GM12873 (cell line): ENCODE data around the gene CAPRIN2.

ENCODE experiments used
- CTCF ChIP-seq: IDR thresholded peaks from 2 replicates; pipeline ENCODE4 v1.5.1; 2012; ENCODE audit warnings: low read depth, mild to moderate bottlenecking, moderate library complexity, low read length, control low read depth; ENCODE audit not compliant: insufficient read depth; ENCODE audit errors: missing control alignments

Gene CAPRIN2

GRCh38 chr12:30752255-30752654 lies 2.5 kb downstream of the CAPRIN2 start:
- TF ChIP-seq CTCF: no peak

GRCh38 chr12:30748147-30748546 lies 6.6 kb downstream of the CAPRIN2 start:
- no peak for TF ChIP-seq CTCF

- TF ChIP-seq CTCF: no peak
These were observed 8.6 kb downstream of the CAPRIN2 start for GRCh38 chr12:30746190-30746589.

GRCh38 chr12:30744321-30744720 lies 10.4 kb downstream of the CAPRIN2 start:
- no peak for TF ChIP-seq CTCF

DNA sequence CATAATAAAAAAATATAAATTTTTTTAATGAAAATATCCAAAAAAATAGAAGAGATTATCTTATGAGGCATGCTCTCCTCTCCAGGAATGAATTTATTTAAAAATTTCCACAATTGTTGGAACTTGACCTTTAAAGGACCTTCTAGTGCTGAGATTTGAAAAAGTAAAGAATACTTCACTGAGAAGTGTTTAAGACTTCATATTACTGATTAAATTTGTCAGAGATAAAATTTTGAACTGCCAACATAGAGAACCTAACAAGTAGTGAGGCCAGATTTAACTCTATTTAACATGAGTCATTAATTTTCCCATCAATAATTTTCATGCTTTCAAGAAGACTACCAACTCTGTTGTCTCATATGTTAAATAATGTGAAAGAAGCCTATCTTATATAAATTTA lies 14.5 kb downstream of the CAPRIN2 start:
- TF ChIP-seq CTCF: no peak

DNA sequence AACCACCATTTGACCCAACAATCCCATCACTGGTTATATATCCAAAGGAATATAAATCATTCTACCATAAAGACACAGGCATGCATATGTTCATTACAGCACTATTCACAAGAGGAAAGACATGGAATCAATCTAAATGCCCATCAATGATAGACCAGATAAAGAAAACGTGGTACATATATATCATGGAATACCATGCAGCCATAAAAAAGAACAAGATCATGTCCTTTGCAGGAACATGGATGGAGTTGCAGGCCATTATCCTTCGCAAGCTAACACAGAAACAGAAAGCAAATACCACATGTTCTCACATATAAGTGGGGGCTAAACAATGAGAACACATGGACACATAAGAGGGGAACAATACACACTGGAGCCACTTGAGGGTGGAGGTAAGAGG lies 15.7 kb downstream of the CAPRIN2 start:
- no peak for TF ChIP-seq CTCF

DNA sequence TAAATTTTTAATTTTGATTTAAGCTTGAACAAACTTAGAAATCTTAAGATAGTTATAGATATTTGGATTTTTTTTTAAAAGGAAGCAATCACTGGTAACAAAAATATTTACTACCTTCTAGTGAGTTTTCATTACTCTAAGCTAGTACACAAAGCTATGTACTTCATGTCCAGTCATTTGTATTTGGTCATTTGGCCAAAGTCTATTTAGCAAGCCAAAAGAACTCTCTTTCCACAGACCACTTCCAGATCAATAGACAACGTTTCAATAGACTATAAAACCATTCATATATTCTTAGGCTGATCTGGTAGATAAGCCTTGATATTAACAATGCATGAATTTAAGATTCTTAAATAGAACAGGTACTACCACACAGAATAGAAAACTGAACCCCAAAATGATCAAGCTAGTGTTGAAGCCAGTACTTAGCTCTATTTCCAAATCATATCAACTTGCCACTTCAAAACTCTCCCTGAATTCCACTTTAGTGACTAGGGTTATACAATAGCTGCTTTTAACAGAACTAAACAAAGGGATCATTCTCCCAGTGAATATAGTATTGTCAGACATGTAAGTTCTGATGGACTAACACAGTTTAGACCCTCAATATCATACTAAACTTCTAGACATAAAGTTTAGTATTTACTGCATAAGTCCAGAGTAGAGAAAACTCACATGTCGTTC lies 21.7 kb downstream of the CAPRIN2 start:
- no peak for TF ChIP-seq CTCF
